ENCODE results near the gene MYH7B. TPM values are rescaled to one million over a fixed set of nuclear protein-coding genes. Genes with fewer than 3 reads are reported as not detected.

MYH7B gene
- total and polyA plus RNA-seq, 2 experiments from 2014 or later, result 0.10 to 1.1 TPM

DNA sequence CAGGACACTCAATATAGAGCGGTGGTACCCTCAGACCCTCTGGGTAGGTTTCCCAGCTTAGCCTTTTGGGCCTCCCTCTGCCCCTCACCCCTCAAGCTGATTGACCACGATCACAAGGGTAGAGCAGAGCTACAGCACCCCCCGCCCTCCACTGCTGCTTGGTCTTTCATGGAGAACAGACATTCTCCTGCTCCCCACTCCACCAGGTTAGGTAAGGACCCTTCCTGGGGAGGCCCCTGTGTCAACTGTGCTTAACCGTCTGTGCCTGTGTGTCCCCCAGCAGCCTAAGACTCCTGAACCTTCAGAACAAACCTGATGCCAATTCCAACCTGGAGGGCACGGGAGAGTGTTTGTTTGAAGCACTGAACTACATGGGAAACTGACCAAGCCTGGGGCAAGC, 11.8 kb downstream of the MYH7B start (continued):
- TF ChIP-seq, protein P1, sequence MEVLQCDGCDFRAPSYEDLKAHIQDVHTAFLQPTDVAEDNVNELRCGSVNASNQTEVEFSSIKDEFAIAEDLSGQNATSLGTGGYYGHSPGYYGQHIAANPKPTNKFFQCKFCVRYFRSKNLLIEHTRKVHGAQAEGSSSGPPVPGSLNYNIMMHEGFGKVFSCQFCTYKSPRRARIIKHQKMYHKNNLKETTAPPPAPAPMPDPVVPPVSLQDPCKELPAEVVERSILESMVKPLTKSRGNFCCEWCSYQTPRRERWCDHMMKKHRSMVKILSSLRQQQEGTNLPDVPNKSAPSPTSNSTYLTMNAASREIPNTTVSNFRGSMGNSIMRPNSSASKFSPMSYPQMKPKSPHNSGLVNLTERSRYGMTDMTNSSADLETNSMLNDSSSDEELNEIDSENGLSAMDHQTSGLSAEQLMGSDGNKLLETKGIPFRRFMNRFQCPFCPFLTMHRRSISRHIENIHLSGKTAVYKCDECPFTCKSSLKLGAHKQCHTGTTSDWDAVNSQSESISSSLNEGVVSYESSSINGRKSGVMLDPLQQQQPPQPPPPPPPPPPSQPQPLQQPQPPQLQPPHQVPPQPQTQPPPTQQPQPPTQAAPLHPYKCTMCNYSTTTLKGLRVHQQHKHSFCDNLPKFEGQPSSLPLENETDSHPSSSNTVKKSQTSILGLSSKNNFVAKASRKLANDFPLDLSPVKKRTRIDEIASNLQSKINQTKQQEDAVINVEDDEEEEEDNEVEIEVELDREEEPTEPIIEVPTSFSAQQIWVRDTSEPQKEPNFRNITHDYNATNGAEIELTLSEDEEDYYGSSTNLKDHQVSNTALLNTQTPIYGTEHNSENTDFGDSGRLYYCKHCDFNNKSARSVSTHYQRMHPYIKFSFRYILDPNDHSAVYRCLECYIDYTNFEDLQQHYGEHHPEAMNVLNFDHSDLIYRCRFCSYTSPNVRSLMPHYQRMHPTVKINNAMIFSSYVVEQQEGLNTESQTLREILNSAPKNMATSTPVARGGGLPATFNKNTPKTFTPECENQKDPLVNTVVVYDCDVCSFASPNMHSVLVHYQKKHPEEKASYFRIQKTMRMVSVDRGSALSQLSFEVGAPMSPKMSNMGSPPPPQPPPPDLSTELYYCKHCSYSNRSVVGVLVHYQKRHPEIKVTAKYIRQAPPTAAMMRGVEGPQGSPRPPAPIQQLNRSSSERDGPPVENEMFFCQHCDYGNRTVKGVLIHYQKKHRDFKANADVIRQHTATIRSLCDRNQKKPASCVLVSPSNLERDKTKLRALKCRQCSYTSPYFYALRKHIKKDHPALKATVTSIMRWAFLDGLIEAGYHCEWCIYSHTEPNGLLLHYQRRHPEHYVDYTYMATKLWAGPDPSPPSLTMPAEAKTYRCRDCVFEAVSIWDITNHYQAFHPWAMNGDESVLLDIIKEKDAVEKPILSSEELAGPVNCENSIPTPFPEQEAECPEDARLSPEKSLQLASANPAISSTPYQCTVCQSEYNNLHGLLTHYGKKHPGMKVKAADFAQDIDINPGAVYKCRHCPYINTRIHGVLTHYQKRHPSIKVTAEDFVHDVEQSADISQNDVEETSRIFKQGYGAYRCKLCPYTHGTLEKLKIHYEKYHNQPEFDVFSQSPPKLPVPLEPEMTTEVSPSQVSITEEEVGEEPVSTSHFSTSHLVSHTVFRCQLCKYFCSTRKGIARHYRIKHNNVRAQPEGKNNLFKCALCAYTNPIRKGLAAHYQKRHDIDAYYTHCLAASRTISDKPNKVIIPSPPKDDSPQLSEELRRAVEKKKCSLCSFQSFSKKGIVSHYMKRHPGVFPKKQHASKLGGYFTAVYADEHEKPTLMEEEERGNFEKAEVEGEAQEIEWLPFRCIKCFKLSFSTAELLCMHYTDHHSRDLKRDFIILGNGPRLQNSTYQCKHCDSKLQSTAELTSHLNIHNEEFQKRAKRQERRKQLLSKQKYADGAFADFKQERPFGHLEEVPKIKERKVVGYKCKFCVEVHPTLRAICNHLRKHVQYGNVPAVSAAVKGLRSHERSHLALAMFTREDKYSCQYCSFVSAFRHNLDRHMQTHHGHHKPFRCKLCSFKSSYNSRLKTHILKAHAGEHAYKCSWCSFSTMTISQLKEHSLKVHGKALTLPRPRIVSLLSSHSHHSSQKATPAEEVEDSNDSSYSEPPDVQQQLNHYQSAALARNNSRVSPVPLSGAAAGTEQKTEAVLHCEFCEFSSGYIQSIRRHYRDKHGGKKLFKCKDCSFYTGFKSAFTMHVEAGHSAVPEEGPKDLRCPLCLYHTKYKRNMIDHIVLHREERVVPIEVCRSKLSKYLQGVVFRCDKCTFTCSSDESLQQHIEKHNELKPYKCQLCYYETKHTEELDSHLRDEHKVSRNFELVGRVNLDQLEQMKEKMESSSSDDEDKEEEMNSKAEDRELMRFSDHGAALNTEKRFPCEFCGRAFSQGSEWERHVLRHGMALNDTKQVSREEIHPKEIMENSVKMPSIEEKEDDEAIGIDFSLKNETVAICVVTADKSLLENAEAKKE (CRISPR knock-in tag; IDR thresholded peaks at IDR 0.05), result no peak
- TF ChIP-seq CTCF (conservative IDR thresholded peaks at IDR 0.05; ENCODE audit: low read depth in 2 of 2) (no peak), POLR2AphosphoS5 (IDR thresholded peaks at IDR 0.05; ENCODE audit: low read depth) (no peak), EZH2 (IDR thresholded peaks at IDR 0.05; ENCODE audit: low read depth, unreplicated experiment) (no peak), EZH2phosphoT487 (IDR thresholded peaks at IDR 0.05; ENCODE audit: unreplicated experiment) (no peak), JUNB (IDR thresholded peaks at IDR 0.05; ENCODE audit: unreplicated experiment) (no peak), CREB1 (CRISPR knock-in tag; IDR thresholded peaks at IDR 0.05; ENCODE audit: low read depth) (no peak), NANOG (IDR thresholded peaks at IDR 0.05; ENCODE audit: borderline replicate concordance) (no peak), STAT1 (IDR thresholded peaks at IDR 0.05; ENCODE audit: unreplicated experiment) (no peak)

Data from GM23338 (cell line).